Spinal cord (tissue), 10 donors: ENCODE data around the gene B3GNT7. TPM values are rescaled to one million over a fixed set of nuclear protein-coding genes. Genes with fewer than 3 reads are reported as not detected.

ENCODE experiments used
- DNase-seq, 6 donors: peaks; one replicate each; pipeline versions ENCODE4 v3.0.0 to v3.0.0-alpha.2; 2013 to 2015; ENCODE audit warnings: low spot score in 6 of 6, low read depth in 4 of 6
- H3K27ac ChIP-seq: one replicate; pipeline ENCODE4 v1.5.1; 2013; ENCODE audit warnings: low read depth, low read length, control low read depth
- H3K27me3 ChIP-seq: one replicate; pipeline ENCODE4 v1.6.1; 2013; ENCODE audit warnings: low read length; ENCODE audit not compliant: control insufficient read depth, insufficient read depth
- H3K36me3 ChIP-seq: one replicate; pipeline ENCODE4 v1.6.1; 2013; ENCODE audit warnings: low read length; ENCODE audit not compliant: control insufficient read depth, insufficient read depth
- H3K4me1 ChIP-seq: one replicate; pipeline ENCODE4 v1.6.1; 2013; ENCODE audit warnings: low read length; ENCODE audit not compliant: control insufficient read depth, insufficient read depth
- H3K4me3 ChIP-seq: one replicate; pipeline ENCODE4 v1.5.1; 2013; ENCODE audit warnings: low read depth, low read length, control low read depth
- H3K9me3 ChIP-seq: one replicate; pipeline ENCODE4 v1.6.1; 2013; ENCODE audit warnings: low read length; ENCODE audit not compliant: control insufficient read depth, insufficient read depth
- WGBS: methylation state at CpG from one replicate; pipeline ENCODE4 v1.1.5; 2013; ENCODE audit warnings: missing lambda C conversion rate; ENCODE audit not compliant: insufficient coverage; 5-methylcytosine and 5-hydroxymethylcytosine counted together
- polyA plus RNA-seq, 2 donors: library from polyadenylated mRNA; unstranded; fragments of 120-200 nt; gene quantifications; one replicate each; pipeline ENCODE4 v1.2.1, GENCODE V29; 2013; ENCODE audit not compliant: insufficient read length in 2 of 2
- total RNA-seq, 2 donors: library from RNA; depleted of rRNA in 1 of 2; stranded (reverse); fragments of 120-200 nt in 1 of 2; fragments of >200 nt in 1 of 2; gene quantifications; one replicate each; pipeline versions ENCODE4 v1.2.3 to v1.2.4, GENCODE V29; 2013 to 2014
- donor health status: healthy.

B3GNT7 gene
- total and polyA plus RNA-seq, 4 donors: 5.2 to 13.1 (median 9.2) TPM

DNA sequence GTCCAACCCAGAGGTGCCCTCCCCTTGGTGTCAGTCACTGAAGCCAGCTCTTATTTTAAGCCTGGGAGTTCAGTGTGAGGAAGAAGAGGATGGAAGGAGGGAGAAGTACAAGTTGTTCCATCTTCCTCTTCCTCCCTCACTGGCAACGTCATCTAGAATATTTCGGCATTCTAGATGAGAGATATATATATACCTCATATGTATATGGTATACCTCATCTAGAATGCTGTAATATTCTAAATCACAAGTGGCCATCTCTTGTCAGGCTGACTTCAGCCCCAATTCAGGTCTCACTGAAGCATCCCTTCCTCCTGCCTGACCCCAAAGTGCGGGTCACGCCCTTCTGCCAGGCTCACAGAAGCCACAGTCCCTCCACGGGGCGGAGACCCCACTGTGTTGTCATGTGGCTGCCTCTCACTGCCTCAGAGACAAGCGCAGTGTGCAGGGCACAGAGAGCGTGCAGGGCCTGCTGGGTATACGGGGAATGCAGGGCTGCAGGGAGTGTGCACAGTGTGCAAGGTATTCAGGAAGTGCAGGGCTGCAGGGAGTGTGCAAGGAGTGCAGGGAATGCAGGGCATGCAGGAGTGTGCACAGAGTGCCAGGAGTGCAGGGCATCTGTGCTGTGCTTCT, 32.8 kb upstream of the B3GNT7 start:
- Histone ChIP-seq H3K4me1 (peaks cover 33% of the 10 kb centered on the region), H3K9me3 (no peaks in the 10 kb centered on the region), H3K36me3 (peaks cover 40% of the 10 kb centered on the region), H3K4me3 (no peak overlapping the region), H3K27ac (no peak overlapping the region), H3K27me3 (no peaks in the 10 kb centered on the region)
- 84% methylated on average over 5 of the region's 9 CpGs for WGBS
- DNase-seq: no peak

DNA sequence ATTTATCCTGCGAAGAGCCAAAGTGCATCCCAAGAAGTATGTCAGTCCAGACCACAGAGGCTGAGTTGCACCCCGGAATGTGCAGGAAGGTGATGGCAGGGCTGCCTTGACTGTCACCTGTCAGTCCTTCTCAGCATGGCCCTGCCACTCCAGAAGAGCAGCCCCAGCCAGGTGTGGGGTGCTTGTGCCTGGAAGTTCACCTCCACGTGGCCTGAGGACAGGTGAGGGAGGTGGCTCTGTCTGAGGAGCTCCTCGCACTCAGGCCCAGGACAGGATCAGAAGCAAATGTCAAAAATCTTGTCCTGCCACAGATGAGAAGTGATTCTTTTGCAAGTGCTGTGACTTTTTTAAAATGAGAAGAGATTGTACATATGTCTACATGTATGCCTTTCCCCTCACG, 31.4 kb upstream of the B3GNT7 start:
- H3K9me3 ChIP-seq: no peaks in the 10 kb centered on the region
- peaks cover 33% of the 10 kb centered on the region for H3K4me1 ChIP-seq
- H3K36me3 ChIP-seq: peaks cover 35% of the 10 kb centered on the region
- no peak overlapping the region for H3K4me3 ChIP-seq
- 93% methylated on average over 5 of the region's 5 CpGs for WGBS
- no peak for DNase-seq
- no peaks in the 10 kb centered on the region for H3K27me3 ChIP-seq
- H3K27ac ChIP-seq: no peak overlapping the region

DNA sequence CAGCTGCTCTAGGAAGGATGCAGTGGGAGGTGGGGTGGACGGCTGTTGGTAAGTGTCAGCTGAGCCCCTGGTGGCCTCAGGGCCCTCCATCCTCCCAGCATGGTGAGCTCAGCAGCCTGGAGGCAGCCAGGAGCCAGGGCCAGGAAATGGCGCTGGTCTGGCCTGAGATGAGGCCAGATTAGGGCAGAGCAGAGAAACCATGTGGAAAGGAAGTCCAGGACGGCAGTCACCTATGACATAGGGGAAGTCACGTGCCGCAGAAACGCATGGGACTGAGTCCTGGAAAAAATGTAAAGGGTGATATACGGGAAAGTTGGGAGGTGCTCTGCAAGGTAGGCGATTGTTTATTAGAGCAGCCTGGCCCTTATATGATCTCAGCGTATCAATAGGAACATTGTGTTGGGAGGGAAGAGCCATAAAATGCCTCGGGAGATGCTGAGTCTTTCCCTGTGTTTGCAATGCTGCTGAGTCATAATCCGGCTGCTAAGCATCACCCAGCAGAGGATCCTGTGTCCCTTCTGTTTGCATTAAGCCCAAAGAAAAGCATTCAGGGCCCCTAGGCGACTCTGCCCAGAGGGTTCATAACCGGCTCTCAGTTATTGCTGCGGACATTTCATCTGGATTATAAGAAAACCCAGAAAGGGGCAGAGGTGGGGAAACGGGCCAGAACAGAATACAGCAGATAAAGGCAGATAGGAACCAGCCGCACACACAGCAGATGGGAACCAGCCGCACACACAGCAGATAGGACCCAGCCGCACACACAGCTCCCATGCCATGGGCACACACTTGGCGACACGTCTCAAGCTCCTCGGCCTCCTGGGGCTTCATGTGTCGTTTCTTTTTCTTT, 30.3 kb upstream of the B3GNT7 start:
- H3K27ac ChIP-seq: peak overlapping the region; percentile 69
- 39% methylated on average over 22 of the region's 22 CpGs for WGBS
- H3K4me1 ChIP-seq: peaks cover 27% of the 10 kb centered on the region
- peaks cover 36% of the 10 kb centered on the region for H3K36me3 ChIP-seq
- DNase-seq: peak in 2 of 6 donors; percentile 65 to 73
- H3K27me3 ChIP-seq: no peaks in the 10 kb centered on the region
- no peaks in the 10 kb centered on the region for H3K9me3 ChIP-seq
- no peak overlapping the region for H3K4me3 ChIP-seq

DNA sequence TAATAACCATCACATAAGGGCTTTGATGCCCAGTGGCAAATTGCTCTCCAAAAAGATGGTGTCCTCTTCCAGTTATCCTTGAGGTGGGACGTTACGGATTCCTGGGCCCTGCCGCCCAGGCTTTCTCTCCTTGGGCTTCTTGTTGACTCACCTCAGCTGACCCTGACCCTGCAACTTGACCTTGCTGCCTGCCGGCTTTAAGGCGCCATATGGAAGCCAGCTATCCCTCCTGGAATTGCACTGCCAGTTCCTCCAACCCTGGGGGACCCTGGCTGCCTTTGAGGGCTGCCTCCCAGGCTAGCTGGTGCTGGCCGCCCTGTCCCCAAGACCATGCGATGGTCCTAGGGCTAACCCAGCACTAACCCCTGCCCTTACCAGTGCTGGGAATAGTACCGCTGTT, 28.3 kb upstream of the B3GNT7 start:
- Histone ChIP-seq H3K4me3 (no peak overlapping the region), H3K27me3 (no peaks in the 10 kb centered on the region), H3K27ac (no peak overlapping the region), H3K4me1 (peaks cover 34% of the 10 kb centered on the region), H3K36me3 (peaks cover 37% of the 10 kb centered on the region), H3K9me3 (no peaks in the 10 kb centered on the region)
- no peak for DNase-seq
- 92% methylated on average over 5 of the region's 8 CpGs for WGBS

DNA sequence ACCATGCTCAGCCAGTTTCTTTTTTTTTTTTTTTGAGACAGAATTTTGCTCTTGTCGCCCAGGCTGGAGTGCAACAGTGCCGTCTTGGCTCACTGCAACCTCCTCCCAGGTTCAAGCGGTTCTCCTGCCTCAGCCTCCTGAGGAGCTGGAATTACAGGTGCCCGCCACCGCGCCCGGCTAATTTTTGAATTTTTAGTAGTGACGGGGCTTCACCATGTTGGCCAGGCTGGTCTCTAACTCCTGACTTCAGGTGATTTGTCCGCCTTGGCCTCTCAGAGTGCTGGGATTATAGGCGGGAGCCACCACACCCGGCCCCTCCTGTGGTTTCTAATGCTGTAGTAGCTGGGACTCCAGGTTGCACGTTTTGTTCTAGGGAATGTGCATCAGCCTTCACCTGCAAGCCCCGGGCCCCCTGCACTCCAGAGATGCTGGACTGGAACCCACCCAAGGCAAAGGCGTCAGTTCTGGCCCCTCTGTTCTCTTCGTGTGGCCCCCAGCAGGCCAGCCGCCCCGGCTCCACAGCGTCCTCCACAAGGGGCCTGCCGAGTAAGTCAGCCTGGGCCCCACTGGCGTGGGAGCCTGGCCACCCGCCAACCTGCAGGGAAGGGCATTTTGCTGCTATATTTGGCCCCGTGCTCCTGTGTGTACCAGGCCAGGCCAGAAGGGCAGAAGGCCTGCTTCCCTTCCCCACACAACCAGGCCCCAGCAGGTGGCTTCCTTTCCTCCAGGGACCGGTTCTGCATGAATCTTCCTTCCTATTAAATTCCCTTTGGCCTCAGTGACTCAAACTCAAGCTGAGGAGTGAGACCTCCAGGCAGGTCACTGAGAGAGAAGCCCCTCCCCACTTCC, 25.7 kb upstream of the B3GNT7 start:
- DNase-seq: no peak
- Histone ChIP-seq H3K4me3 (no peak overlapping the region), H3K9me3 (no peaks in the 10 kb centered on the region), H3K27ac (no peak overlapping the region), H3K4me1 (peaks cover 30% of the 10 kb centered on the region), H3K27me3 (no peaks in the 10 kb centered on the region), H3K36me3 (peaks cover 32% of the 10 kb centered on the region)
- 78% methylated on average over 21 of the region's 23 CpGs for WGBS

DNA sequence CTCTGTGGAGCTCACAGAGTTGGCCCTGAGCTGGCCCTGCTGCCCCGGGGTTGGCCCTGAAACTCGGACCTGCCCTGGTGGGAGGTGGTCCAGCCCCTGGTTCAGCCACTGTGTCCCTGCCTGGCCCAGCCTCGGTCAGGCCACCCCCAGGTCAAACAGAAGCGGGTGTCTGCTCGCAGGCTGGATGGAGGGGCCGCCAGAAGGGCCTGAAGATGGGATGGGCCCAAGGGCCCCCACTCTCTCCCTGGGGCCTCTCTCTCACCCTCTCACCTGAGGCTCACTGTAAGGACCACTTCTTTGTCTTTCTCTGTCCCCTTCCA, 25.1 kb upstream of the B3GNT7 start:
- peaks cover 24% of the 10 kb centered on the region for H3K4me1 ChIP-seq
- DNase-seq: no peak
- 65% methylated on average over 6 of the region's 6 CpGs for WGBS
- H3K4me3 ChIP-seq: no peak overlapping the region
- H3K27me3 ChIP-seq: no peaks in the 10 kb centered on the region
- H3K36me3 ChIP-seq: peaks cover 32% of the 10 kb centered on the region
- H3K9me3 ChIP-seq: no peaks in the 10 kb centered on the region
- H3K27ac ChIP-seq: no peak overlapping the region

DNA sequence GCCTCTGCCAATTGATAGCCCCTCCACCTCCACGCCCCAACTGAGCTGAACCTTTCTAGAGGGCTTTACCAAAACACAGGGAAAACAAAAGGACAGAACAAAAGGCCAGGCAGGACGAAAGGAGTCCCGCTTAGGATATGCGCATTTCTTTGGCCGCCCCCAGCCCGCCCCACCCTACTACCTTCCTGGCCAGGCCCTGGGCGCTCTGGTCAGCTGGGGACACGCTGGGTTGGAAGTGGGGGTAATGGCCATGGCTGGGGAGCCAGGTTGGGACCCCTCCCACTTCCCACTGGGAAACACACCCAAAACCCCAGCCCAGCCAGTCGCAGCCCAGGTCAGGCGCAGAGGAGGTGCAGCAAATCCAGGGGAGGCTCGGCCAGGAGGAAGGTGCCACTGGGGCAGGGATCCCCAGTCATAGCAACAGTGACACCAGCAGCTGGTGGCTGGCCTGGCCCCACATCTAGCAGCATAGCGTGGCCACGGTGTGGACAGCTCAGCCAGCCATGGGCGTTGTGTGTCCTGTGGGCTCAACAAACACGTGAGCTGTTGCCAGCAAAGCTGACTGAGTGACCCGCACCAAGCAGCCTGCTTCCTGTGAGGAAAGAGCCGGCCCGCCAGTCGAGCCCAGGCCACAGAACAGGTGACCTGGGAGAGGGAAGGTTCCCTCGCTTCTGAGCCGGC, 24.6 kb upstream of the B3GNT7 start:
- no peaks in the 10 kb centered on the region for H3K27me3 ChIP-seq
- H3K27ac ChIP-seq: no peak overlapping the region
- H3K4me1 ChIP-seq: peaks cover 19% of the 10 kb centered on the region
- no peaks in the 10 kb centered on the region for H3K9me3 ChIP-seq
- WGBS: 63% methylated on average over 15 of the region's 21 CpGs
- H3K36me3 ChIP-seq: peaks cover 32% of the 10 kb centered on the region
- H3K4me3 ChIP-seq: no peak overlapping the region
- no peak for DNase-seq

DNA sequence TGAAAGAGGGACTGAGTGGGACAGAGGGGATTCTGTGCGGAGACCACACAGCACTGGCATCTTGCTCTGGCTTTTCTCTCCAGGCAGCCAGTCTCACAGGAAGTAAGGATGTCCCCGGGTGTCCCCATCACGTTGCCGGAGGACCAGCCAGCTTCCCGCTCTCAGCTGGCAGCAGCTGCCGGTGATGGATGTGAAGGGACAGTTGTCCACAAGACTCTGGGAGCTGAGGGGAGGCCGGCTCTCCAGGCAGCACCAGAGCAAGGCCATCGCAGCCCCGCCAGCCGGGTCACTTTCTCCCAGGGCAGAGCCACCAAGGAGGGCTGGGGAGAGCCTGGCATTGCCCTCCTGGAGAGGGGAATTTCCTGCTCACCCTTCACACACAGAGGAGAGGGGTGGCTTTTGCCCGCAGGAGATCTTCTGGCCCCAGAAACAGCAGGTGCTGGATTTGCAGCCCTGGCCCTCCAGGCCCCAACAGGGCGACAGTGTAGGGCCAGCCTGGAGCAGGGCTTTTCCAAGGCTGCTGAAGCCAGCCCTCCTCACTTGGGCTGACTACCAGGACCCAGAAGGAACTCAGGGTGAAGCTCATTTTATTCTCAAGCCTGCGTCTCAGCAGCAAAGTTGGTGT, 24.0 kb upstream of the B3GNT7 start:
- Histone ChIP-seq H3K9me3 (no peaks in the 10 kb centered on the region), H3K27me3 (no peaks in the 10 kb centered on the region), H3K4me3 (no peak overlapping the region), H3K4me1 (peaks cover 15% of the 10 kb centered on the region), H3K36me3 (peaks cover 32% of the 10 kb centered on the region), H3K27ac (no peak overlapping the region)
- no peak for DNase-seq
- 63% methylated on average over 13 of the region's 13 CpGs for WGBS

DNA sequence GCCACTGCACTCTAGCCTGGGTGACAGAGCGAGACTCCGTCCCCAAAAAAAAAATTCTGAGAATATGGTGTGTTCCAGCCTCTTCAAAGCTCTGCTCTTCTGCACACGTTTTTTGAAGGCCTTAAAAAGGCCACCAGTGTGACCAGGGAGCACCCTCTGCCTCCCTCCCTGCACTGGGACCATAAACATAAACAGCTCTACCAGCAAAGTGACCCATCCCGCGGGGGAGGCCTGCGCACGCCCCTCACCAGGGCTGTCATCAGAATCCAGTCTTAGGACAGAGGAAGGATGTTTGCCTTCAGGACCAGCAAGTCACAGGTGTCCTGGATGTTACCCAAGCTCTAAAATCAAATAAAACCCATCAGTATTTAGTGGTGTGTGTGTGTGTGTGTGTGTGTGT, 23.2 kb upstream of the B3GNT7 start:
- Histone ChIP-seq H3K27ac (no peak overlapping the region), H3K4me1 (peaks cover 15% of the 10 kb centered on the region), H3K4me3 (no peak overlapping the region), H3K27me3 (no peaks in the 10 kb centered on the region), H3K36me3 (peaks cover 29% of the 10 kb centered on the region), H3K9me3 (no peaks in the 10 kb centered on the region)
- WGBS: 85% methylated on average over 3 of the region's 7 CpGs
- no peak for DNase-seq
